Natural killer cell (primary cell): ENCODE measurements around the gene NXPH4. TPM values are rescaled to one million over a fixed set of nuclear protein-coding genes. Genes with fewer than 3 reads are reported as not detected.
A peak's percentile ranks its signal among the peaks of the same experiment; 100 is the strongest.

Source experiments
- ATAC-seq, 3 donors: fragments of 150-1000 bp in 2 of 3; fragments of 200-7000 bp in 1 of 3; cut with Tn5 transposase; 1 replicate in 1 of 3; 2 replicates in 2 of 3; pipeline ENCODE4 v1.10.0; 2021; ENCODE audit warnings: mild to moderate bottlenecking in 2 of 3, moderate library complexity in 2 of 3
- DNase-seq, 2 donors: peaks; one replicate each; pipeline versions ENCODE4 v3.0.0 to v3.0.0-alpha.2; 2013 to 2021; ENCODE audit warnings: mixed read lengths in 1 of 2
- H3K27ac ChIP-seq: one replicate; pipeline ENCODE4 v1.5.1; 2013; ENCODE audit warnings: mild to moderate bottlenecking, low read length
- H3K27me3 ChIP-seq: one replicate; pipeline ENCODE4 v1.6.1; 2013; ENCODE audit warnings: low read length; ENCODE audit not compliant: control insufficient read depth, insufficient read depth
- H3K36me3 ChIP-seq: one replicate; pipeline ENCODE4 v1.6.1; 2013; ENCODE audit warnings: low read length; ENCODE audit not compliant: control insufficient read depth, insufficient read depth
- H3K4me1 ChIP-seq: one replicate; pipeline ENCODE4 v1.6.1; 2013; ENCODE audit warnings: low read length; ENCODE audit not compliant: control insufficient read depth, insufficient read depth
- H3K4me3 ChIP-seq: one replicate; pipeline ENCODE4 v1.5.1; 2013; ENCODE audit warnings: low read length
- H3K9me3 ChIP-seq: one replicate; pipeline ENCODE4 v1.6.1; 2013; ENCODE audit warnings: low read length; ENCODE audit not compliant: control insufficient read depth, insufficient read depth
- H3K27ac Mint-ChIP-seq, 2 donors: one replicate each; pipeline ENCODE4 v1.8.0; 2022; ENCODE audit warnings: mild to moderate bottlenecking in 2 of 2, mixed read lengths in 2 of 2, moderate library complexity in 1 of 2
- H3K27me3 Mint-ChIP-seq, 2 donors: one replicate each; pipeline ENCODE4 v1.8.0; 2022; ENCODE audit warnings: low read depth in 2 of 2, mixed read lengths in 2 of 2
- H3K36me3 Mint-ChIP-seq: one replicate; pipeline ENCODE4 v1.8.0; 2022; ENCODE audit warnings: mixed read lengths
- H3K4me1 Mint-ChIP-seq, 2 donors: one replicate each; pipeline ENCODE4 v1.8.0; 2022; ENCODE audit warnings: mixed read lengths in 2 of 2
- H3K4me3 Mint-ChIP-seq: one replicate; pipeline ENCODE4 v1.8.0; 2022; ENCODE audit warnings: mild to moderate bottlenecking, moderate library complexity, mixed read lengths
- H3K9me3 Mint-ChIP-seq, 2 donors: one replicate each; pipeline ENCODE4 v1.8.0; 2022; ENCODE audit warnings: mixed read lengths in 2 of 2
- CTCF ChIP-seq: fragments of 200-600 bp; IDR thresholded peaks from one replicate; pipeline ENCODE4 v1.8.0; 2022; ENCODE audit warnings: antibody characterized with exemption
- whole genome bisulfite sequencing: methylation state at CpG from one replicate; pipeline ENCODE4 v1.1.7; 2013; ENCODE audit warnings: missing lambda C conversion rate; ENCODE audit not compliant: insufficient coverage; 5-methylcytosine and 5-hydroxymethylcytosine counted together
- intact Hi-C: fragments of 100-400 bp; cut with micrococcal nuclease; formaldehyde crosslinking; loops from one replicate; pipeline ENCODE4 v1.14.2; 2022
- total RNA-seq, 4 donors: library from RNA; stranded (reverse); fragments of 120-200 nt in 1 of 4; gene quantifications; one replicate each; pipeline versions ENCODE4 v1.2.3 to v1.2.4, GENCODE V29; 2013 to 2022

The NXPH4 gene
- total RNA-seq, 3 donors from 2014 or later (not counting 1 experiment from before 2014, with no cell fraction given), result 0.82 TPM; not detected in 2

DNA sequence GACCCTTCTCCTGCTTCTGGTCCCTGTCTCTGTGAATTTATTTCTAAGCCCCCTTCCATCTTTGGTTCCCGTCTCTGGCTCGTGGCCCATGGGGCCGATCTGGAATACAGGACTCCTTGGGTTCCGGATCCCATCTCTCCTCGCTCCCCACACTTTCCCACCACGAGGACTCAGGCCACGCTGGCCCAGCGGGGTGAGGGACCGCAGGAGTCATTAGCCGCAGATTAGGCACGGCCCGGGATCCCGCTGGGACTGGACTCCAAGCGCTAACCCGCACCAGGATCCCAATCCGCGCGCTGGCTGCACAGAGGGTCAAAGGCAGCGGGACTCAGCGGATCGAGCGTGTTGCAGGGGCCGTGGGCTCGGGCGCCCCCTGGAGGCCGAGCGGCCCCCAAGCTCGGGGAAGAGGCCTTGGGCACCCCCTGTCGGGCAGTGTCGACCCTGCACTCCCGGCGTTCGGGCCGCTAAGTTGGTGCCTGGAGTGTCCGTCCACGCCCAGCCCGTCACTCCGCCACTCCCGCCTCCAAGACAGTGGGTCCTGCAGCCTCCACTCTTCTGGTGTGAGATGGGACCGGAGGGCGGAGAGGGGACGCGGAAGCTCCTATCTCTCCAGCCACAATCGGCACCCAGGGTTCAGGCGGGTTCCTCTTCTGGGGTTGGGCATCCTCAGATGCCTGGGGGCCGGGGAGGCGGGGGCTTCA, 22.4 kb downstream of the NXPH4 start:
- Mint-ChIP-seq H3K27me3 (peaks cover 61 to 71% of the 10 kb centered on the region in 2 donors), H3K4me3 (peak overlapping the region; percentile 88), H3K36me3 (peaks cover 7% of the 10 kb centered on the region), H3K4me1 (peaks cover 45 to 79% of the 10 kb centered on the region in 2 donors), H3K27ac (peak overlapping the region; percentile 53 to 64), H3K9me3 (no peaks in the 10 kb centered on the region)
- peak overlapping the region; percentile 6 for H3K4me3 ChIP-seq
- 2% methylated on average over 47 of the region's 47 CpGs for whole genome bisulfite sequencing
- no peak overlapping the region for H3K27ac ChIP-seq
- intact Hi-C loops, result loop anchor here (1.0 to 2.0 kb wide), 2 partner anchors 16 to 25 kb away; no protein-coding TSS in a partner anchor
- ATAC-seq (peak; percentile 83 to 95 (median 85)), DNase-seq (peak; percentile 92 to 94)
- peaks cover 78% of the 10 kb centered on the region for H3K27me3 ChIP-seq
- TF ChIP-seq CTCF, result peak; percentile 100
- peaks cover 5% of the 10 kb centered on the region for H3K36me3 ChIP-seq
- no peaks in the 10 kb centered on the region for H3K9me3 ChIP-seq
- H3K4me1 ChIP-seq, result peaks cover 93% of the 10 kb centered on the region

DNA sequence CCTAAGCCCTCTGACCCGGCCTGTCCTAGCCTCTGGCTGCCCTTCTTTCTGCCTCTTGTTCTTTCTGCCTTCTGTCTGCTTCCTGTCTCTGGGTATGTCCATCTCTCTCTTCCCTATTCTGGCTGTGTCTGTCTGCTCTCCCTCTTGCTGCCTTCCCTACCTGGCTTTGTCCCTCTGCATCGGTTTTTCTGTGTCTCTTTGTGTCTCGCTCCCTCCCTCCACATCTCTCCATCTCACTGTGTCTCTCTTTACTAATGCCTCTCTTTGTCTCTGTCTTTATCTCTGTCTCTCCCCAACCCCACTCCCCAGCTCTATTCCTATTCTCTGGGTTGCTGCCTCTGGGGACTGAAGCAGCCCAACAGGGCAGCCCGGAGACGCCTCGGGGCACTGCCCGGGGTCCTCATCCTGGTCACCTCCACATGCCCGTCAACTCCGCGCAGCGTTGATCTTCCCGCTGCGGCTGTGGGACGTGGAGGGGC, 23.0 kb downstream of the NXPH4 start:
- Histone ChIP-seq H3K9me3 (no peaks in the 10 kb centered on the region), H3K36me3 (no peaks in the 10 kb centered on the region), H3K27ac (no peak overlapping the region), H3K4me3 (peak overlapping the region; percentile 38), H3K27me3 (peaks cover 78% of the 10 kb centered on the region), H3K4me1 (peaks cover 92% of the 10 kb centered on the region)
- TF ChIP-seq CTCF, result no peak
- 3% methylated on average over 14 of the region's 14 CpGs for WGBS
- Mint-ChIP-seq H3K4me1 (peaks cover 45 to 80% of the 10 kb centered on the region in 2 donors), H3K27me3 (peaks cover 61 to 76% of the 10 kb centered on the region in 2 donors), H3K4me3 (peak overlapping the region; percentile 88), H3K36me3 (peaks cover 1% of the 10 kb centered on the region), H3K9me3 (no peaks in the 10 kb centered on the region), H3K27ac (peak overlapping the region; percentile 45 to 64)
- intact Hi-C loops, result loop anchor here (1.0 to 2.0 kb wide), 2 partner anchors 17 to 25 kb away; no protein-coding TSS in a partner anchor
- ATAC-seq (no peak), DNase-seq (no peak)

GRCh38 chr12:57240066-57240921, 23.7 kb downstream of the NXPH4 start:
- WGBS, result under 1% methylated on average over 71 of the region's 72 CpGs
- H3K27ac Mint-ChIP-seq, result peak overlapping the region; percentile 45 to 64

More at GRCh38 chr12:57240066-57240921, 23.7 kb downstream of the NXPH4 start:
- peaks cover 45 to 80% of the 10 kb centered on the region in 2 donors for H3K4me1 Mint-ChIP-seq
- ATAC-seq (peak; percentile 39 to 43 (median 39)), DNase-seq (peak; percentile 48 to 90)
- peaks cover 61 to 74% of the 10 kb centered on the region in 2 donors for H3K27me3 Mint-ChIP-seq
- H3K36me3 ChIP-seq, result no peaks in the 10 kb centered on the region
- H3K4me3 ChIP-seq, result peak overlapping the region; percentile 38
- intact Hi-C loops, result no loop called here
- TF ChIP-seq CTCF, result no peak
- H3K9me3 Mint-ChIP-seq, result no peaks in the 10 kb centered on the region
- no peaks in the 10 kb centered on the region for H3K9me3 ChIP-seq
- H3K4me1 ChIP-seq, result peaks cover 87% of the 10 kb centered on the region
- peak overlapping the region; percentile 2 for H3K27ac ChIP-seq
- peaks cover 78% of the 10 kb centered on the region for H3K27me3 ChIP-seq
- H3K36me3 Mint-ChIP-seq, result no peaks in the 10 kb centered on the region
- peak overlapping the region; percentile 88 for H3K4me3 Mint-ChIP-seq
